KBM-7 (cell line): Measurements from ENCODE around the gene FAM43A.

Experiments used
- DNase-seq: peaks from one replicate; pipeline ENCODE4 v3.0.0-alpha.2; 2015
- in situ Hi-C: fragments of 300-500 bp; cut with MboI; formaldehyde crosslinking; loops from 2 replicates; pipeline ENCODE4 v1.14.3; 2020; ENCODE audit warnings: low sequenced_read_pairs, low pct_unique_long_range_greater_than_20kb, mixed read lengths

FAM43A gene

GRCh38 chr3:194691481-194692283, 6.0 kb downstream of the FAM43A start:
- in situ Hi-C loops, result loop anchor here (25.0 kb wide), 2 partner anchors 421 to 846 kb away; partner anchors contain the start of gene PPP1R2
- peak; percentile 72 for DNase-seq

- DNase-seq, result no peak
- in situ Hi-C loops, result loop anchor here (25.0 kb wide), 2 partner anchors 416 to 841 kb away; partner anchors contain the start of gene PPP1R2
Observed at GRCh38 chr3:194696702-194697101, 11.0 kb downstream of the FAM43A start.

GRCh38 chr3:194702545-194702944, 16.9 kb downstream of the FAM43A start:
- DNase-seq, result no peak
- in situ Hi-C loops, result no loop called here

GRCh38 chr3:194705227-194705626, 19.5 kb downstream of the FAM43A start:
- in situ Hi-C loops, result no loop called here
- DNase-seq, result no peak

GRCh38 chr3:194705761-194706160, 20.1 kb downstream of the FAM43A start:
- in situ Hi-C loops, result no loop called here
- no peak for DNase-seq

GRCh38 chr3:194707147-194707540, 21.5 kb downstream of the FAM43A start:
- DNase-seq, result no peak
- in situ Hi-C loops, result no loop called here

GRCh38 chr3:194711286-194711685, 25.6 kb downstream of the FAM43A start:
- in situ Hi-C loops, result no loop called here
- DNase-seq, result no peak

GRCh38 chr3:194711913-194712312, 26.2 kb downstream of the FAM43A start:
- in situ Hi-C loops, result no loop called here
- DNase-seq, result no peak

- in situ Hi-C loops, result no loop called here
- DNase-seq, result no peak
Observed at GRCh38 chr3:194713299-194714136, 27.8 kb downstream of the FAM43A start.

- no peak for DNase-seq
- in situ Hi-C loops, result no loop called here
Observed at GRCh38 chr3:194714137-194714455, 28.4 kb downstream of the FAM43A start.

- in situ Hi-C loops, result no loop called here
- DNase-seq, result no peak
Observed at GRCh38 chr3:194714564-194714963, 28.9 kb downstream of the FAM43A start.

GRCh38 chr3:194715022-194715800, 29.5 kb downstream of the FAM43A start:
- in situ Hi-C loops, result no loop called here
- no peak for DNase-seq

- DNase-seq, result no peak
- in situ Hi-C loops, result no loop called here
Observed at GRCh38 chr3:194718079-194718478, 32.4 kb downstream of the FAM43A start.

GRCh38 chr3:194720048-194720447, 34.4 kb downstream of the FAM43A start:
- in situ Hi-C loops, result no loop called here
- DNase-seq, result no peak

- in situ Hi-C loops, result no loop called here
- DNase-seq, result no peak
Observed at GRCh38 chr3:194723846-194724618, 38.3 kb downstream of the FAM43A start.

GRCh38 chr3:194725346-194725745, 39.7 kb downstream of the FAM43A start:
- in situ Hi-C loops, result no loop called here
- DNase-seq, result no peak

GRCh38 chr3:194727435-194728128, 41.9 kb downstream of the FAM43A start:
- in situ Hi-C loops, result no loop called here
- no peak for DNase-seq

- no peak for DNase-seq
- in situ Hi-C loops, result no loop called here
Observed at GRCh38 chr3:194728986-194729385, 43.3 kb downstream of the FAM43A start.
